Colon (tissue), 2 donors: Measurements from ENCODE around the gene PIK3AP1.

Source experiments
- FAIRE-seq: peaks from 2 replicates; lab custom pipeline; 2012; peaks lifted over from hg19 to GRCh38; lab: Jason Lieb, UNC
- donor health status: control.
- donor health status: control.

The PIK3AP1 gene

GRCh38 chr10:96641396-96642295 lies 78.7 kb downstream of the PIK3AP1 start:
- no peak for FAIRE-seq

- no peak for FAIRE-seq
These were observed 80.4 kb downstream of the PIK3AP1 start for GRCh38 chr10:96639899-96640298.

GRCh38 chr10:96638696-96639095 lies 81.6 kb downstream of the PIK3AP1 start:
- FAIRE-seq, result no peak

GRCh38 chr10:96638120-96638519 lies 82.2 kb downstream of the PIK3AP1 start:
- FAIRE-seq, result no peak

- no peak for FAIRE-seq
These were observed 82.6 kb downstream of the PIK3AP1 start for GRCh38 chr10:96637709-96638108.

GRCh38 chr10:96636551-96636950 lies 83.8 kb downstream of the PIK3AP1 start:
- FAIRE-seq, result no peak

- peak; percentile 75 for FAIRE-seq
These were observed 87.2 kb downstream of the PIK3AP1 start for GRCh38 chr10:96632974-96633710.

- no peak for FAIRE-seq
These were observed 93.0 kb downstream of the PIK3AP1 start for GRCh38 chr10:96627292-96627691.

- FAIRE-seq, result no peak
These were observed 93.5 kb downstream of the PIK3AP1 start for GRCh38 chr10:96626795-96627194.

GRCh38 chr10:96625173-96625572 lies 95.1 kb downstream of the PIK3AP1 start:
- no peak for FAIRE-seq

- no peak for FAIRE-seq
These were observed 98.1 kb downstream of the PIK3AP1 start for GRCh38 chr10:96622013-96622787.

GRCh38 chr10:96619796-96620773 lies 100.2 kb downstream of the PIK3AP1 start:
- no peak for FAIRE-seq

- no peak for FAIRE-seq
These were observed 101.2 kb downstream of the PIK3AP1 start for GRCh38 chr10:96619120-96619519.

GRCh38 chr10:96618653-96619052 lies 101.7 kb downstream of the PIK3AP1 start:
- no peak for FAIRE-seq

GRCh38 chr10:96616961-96617360 lies 103.4 kb downstream of the PIK3AP1 start:
- no peak for FAIRE-seq

GRCh38 chr10:96614515-96614914 lies 105.8 kb downstream of the PIK3AP1 start:
- no peak for FAIRE-seq

- no peak for FAIRE-seq
These were observed 106.7 kb downstream of the PIK3AP1 start for GRCh38 chr10:96613576-96613975.

GRCh38 chr10:96612055-96612830 lies 108.1 kb downstream of the PIK3AP1 start:
- FAIRE-seq, result no peak

- FAIRE-seq, result no peak
These were observed 109.5 kb downstream of the PIK3AP1 start for GRCh38 chr10:96610817-96611216.

GRCh38 chr10:96609510-96609909 lies 110.8 kb downstream of the PIK3AP1 start:
- FAIRE-seq, result no peak
